HG02798 (cell line): Measurements from ENCODE around the gene NFIA.

ENCODE experiments used
- ATAC-seq: cut with Tn5 transposase; IDR thresholded peaks from one replicate; pipeline ENCODE4 v1.9.1; 2021; ENCODE audit warnings: mild to moderate bottlenecking; ENCODE audit not compliant: unreplicated experiment, poor library complexity

Gene NFIA

DNA sequence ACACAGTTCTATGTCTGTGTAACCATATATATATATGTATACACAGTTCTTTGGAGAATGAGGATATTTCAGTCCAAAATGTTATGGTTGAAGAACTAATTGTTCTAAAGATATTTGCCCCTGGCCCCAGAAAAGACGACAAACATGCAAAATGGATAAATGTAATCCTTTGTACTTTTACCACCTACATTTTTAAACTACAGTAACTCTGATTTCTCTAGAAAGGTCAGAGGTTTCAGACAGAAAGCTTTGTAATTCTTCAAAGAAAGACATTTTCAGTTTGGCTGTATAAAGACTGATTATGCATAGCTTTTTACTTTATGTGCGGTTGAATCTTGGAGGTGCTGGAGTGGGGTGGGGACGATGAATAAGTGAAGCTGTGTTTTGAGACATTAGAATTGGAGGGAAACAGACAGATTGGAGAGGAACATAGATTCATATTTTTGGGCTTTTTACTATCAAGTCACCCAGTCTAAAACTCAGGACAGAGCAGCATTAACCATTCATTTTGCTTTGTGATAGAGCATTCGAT lies 16.6 kb downstream of the NFIA start:
- no peak for ATAC-seq

DNA sequence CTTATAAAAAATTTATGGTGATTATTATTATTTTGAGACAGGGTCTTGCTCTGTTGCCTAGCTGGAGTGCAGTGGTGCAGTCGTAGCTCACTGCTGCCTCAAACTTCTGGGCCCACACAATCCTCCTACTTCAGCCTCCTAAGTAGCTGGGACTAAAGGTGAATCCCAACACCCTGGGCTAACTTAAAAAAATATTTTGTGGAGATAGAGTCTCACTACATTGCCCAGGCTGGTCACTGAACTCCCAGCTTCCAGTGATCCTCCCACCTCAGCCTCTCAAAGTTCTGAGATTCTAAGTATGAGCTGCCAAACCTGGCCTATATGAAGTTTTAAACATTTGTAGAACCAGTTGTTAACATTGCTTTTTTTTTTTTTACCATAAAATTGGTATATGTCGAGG lies 18.2 kb downstream of the NFIA start:
- ATAC-seq, result no peak

DNA sequence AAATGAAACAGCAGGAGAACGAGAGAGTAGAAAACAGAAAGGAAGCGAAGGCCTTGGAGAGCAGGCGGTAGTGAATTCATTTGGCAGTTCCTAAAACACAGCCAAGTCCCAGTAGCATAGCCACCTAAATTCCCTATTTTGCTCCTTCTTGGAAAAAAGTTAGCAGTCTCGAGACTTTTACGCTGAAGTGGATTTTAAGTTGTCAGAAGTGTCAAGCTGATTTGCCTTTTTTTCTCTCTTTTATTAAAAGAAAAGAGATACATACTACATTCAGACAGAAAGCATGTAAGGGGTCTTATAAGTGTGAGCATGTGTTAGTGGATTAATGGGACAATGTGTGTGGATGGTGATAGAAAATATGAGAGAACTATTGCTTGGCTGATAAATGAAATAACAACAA lies 19.2 kb downstream of the NFIA start:
- ATAC-seq, result no peak

DNA sequence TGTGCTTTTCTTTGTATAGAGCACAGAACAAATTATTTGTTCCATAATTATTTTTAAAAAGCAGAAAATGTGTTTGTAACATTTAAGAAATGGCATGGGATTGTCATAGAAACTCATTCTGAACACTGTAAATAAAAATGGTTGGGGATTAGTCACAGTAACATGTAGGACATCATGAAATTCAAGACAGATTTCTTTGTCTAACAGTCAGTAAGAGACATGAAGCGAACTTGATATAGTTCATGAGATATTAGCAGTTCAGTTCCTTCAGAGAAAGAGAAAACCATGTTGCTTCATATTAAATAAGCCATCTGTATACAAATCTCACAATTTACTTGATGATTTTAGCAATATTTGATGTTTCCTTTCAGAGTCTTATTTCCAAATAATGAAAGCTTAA lies 19.7 kb downstream of the NFIA start:
- ATAC-seq, result no peak

DNA sequence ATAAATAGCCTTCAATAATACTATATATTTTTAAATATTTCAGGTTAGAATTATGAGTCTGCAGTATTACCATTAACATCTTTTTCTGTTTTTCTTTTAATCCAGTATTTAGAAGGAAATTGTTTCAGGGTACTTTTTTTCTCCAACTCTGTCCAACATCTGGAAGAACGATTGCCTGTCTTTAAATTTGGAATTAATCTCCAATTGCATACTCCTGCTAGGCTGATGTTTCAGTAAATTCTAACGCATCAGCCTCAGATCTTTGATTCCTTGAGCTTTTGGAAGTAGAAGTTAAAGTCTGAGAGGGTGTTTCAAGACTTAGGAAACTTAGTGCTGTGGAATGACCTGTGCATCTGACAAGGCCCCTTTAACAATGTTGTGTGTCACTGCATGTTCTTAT lies 20.3 kb downstream of the NFIA start:
- no peak for ATAC-seq

DNA sequence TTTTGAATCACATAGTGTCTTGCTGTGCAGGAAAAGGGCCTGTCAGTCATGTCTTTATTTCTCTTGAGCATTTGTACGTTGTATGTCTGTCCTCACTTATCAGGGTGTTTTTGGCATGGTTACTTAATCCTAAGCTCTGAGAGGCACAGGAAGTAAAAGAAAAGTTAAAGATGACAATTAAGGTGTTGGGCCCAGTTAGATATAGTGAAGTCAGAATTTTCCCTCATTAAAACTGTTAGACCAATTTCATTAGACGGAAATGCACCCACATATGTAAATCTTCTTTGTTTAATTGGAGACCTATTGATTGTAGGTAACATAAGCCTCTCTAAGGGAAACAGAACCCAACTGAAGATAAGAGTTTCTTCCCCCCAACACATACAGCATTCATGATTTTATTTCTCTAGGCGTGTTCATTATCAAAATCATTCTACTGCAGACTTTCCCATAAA lies 21.9 kb downstream of the NFIA start:
- no peak for ATAC-seq

DNA sequence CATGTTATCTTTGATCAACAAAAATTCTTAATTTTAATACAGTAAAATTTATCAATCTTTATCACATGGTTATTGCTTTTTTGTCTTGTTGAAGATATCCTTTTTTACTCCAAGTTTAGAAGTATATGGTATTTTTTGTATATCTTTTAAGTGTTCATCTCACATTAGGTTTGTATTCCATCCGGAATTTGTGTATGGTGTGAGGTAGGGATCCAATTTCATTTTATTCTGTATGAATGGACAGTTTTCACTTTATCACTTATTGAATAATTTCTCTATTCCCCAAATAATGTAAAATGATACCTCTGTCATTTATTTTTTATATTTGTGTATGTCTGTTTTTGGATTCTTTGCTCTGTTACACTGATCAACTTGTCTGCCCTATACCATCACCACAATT lies 25.3 kb downstream of the NFIA start:
- ATAC-seq, result no peak

DNA sequence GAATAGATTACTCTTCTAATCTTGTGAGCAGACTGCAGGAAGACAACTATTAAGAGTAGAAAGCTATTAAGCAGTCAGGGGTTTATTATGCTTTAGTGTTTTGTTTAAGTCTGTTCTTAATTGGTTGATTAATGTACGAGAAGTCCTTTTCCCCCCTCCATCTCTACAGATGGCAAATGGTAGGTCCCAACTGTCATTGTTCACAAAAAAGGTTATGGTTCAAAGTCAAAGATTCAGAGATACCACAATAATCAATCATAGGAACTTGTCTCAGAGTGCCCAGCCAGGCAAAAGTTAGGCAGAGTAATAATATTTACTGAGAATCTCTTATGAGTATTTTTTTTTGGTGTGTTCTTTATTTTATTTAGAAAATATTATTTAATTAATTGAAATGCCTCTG lies 26.8 kb downstream of the NFIA start:
- ATAC-seq, result no peak

DNA sequence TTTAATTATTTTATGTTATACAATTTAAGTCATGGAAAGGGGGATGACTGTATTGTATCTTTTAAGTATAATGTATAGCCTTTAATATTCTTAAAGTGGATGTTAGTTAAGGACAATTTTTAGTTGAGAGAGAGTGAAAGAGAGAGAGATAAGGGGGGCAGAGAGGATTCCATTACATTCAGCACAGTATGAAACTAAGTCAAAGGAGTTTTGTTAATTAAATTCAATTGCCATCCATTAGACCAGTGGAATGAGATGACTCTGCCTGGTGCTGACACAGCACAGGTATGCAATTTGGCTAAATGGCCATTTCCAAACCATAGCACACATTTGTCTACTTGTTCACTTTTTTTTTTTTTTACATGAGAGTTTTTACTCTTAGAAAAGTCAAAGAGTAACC lies 27.5 kb downstream of the NFIA start:
- no peak for ATAC-seq

DNA sequence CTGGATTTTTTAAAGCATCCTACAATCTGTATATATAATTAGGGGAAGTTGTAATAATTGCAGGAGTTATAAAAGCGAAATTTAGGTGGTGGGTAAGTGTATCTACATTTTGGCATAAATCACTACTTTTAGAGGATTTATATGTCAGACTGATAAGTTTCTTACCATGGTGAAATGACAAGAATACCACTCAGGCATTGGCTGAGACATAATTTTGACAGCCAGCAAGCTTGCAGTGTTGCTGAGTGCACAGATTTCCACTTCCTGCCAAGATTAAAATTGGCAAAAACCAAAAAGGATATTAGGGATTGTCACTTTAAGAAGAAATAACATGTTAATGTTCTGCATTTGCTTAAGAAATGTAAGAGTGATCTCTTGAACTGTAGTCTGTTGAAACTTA lies 28.2 kb downstream of the NFIA start:
- no peak for ATAC-seq

DNA sequence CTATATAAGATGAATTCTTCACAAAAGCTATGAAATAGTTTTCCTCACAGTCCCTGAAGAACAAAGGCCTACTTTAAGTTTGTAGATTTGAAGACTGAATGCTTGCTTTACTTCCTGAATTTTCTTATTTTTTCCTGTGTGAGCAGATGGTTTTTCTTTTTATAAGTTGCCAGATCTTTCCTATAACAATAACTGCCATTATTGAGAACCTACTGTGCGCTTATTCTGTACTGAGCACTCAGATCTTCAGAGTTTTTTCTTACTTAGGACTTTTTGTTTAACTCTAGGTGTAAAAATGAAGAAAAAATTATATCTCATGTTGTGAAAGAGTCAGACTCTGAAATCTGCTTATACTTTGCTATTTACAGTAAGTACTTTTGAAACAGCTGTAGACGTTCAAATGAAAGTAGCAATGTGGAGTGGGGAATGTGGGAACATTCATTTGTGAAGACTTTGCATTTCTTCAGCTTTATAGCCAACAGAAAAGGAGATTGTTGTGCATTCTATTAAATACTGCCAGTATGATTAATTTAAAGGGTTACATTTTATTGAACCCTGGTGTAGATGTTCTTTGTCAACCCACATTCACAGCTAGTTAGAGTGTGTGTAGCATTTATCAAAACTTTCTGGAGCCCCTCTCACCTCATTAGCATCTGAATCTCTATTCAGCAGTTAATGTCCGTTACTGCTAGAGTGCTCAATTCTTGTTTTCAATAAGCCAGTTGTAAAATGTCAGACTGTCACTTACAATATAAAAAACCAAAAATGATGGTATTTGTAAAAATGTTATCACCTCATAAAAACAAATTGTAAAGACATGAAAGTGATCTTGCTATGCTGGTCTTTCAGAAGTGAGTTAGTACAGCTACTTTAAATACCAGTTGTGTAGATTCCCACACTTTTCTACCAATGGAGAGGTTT lies 29.0 kb downstream of the NFIA start:
- no peak for ATAC-seq

DNA sequence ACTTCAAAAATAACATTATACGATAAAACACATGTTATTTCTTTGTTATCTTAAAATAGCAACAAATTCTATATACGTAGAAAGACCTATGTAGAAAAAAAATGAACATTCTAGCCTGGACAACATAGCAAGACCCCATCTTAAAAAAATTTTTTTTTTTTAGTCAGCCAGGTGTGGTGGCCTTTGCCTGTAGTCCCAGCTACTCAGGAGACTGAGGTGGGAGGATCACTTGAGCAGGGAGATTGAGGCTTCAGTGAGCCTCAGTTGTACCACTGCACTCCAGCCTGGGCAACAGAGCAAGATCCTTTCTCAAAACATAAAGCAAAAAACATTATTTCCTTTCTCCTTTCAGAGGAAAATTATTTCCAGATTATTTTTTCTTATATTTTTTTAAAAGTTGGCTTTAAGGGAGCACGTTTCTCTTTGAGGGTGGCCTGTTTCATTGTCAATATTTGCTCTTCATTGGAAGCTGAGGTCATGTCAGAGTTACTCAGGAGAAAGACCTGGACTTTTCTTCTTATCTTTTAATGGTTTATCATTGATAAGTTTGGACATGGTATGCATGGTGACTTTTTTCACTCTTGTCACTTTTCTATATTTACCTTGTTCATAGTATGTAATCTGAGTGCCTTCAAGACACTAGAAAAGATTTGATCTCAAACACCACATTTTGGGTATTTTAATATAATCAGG lies 32.0 kb downstream of the NFIA start:
- ATAC-seq, result no peak

DNA sequence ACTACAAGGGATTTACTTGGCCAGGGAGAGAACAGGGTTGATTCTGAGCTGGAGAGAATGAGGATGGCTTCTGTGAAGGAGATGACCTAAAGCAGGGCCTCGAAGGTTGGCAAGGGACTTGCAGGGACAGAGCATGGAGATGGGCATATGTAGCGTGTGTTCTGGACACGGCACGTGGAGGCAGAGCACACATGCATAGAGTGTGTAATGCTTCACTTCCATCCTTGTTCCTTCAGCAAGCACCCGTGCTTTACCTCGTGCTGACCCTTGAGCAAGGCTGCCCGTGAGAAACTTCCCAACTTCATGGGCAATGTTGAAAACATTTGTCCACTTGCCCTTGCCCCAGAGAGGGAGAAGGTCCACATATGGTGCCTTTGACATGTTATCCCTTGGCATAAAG lies 33.1 kb downstream of the NFIA start:
- ATAC-seq, result no peak

DNA sequence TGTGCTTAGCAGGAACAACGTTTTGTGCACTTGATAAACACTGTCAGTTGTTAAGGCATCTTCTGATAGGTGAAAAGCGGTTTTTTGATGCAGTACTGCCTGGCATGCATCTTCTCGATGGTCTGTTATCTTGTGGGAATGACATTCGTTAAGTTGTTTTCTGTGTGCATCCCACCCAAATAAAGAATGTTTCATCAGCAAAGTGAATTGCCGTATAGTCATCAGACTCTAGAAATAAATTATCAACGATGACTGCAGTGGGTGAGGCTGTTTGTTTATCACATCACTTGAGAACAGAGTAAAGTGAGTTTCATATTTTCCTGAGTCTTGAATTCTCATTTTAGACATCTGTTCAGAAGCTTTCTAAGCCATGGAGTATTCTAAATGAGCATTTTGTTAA lies 34.1 kb downstream of the NFIA start:
- ATAC-seq, result no peak

DNA sequence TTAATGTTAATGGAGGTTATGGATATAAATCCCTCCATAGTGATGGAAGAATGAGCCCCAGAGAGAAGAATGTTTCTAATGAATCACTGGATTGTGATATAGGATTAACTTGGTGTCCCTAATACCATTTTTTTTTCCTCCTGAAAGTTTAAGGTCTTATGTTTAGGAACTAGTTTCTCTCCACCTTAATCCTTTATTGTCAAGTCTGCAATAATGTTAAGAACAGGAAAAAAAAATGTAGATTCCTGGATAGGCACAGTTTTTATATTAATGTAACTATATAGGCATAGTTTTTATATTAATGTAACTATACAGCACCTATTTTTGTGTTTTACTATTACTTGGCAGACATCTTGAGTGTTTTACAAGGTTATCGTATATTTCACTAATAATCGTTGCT lies 34.9 kb downstream of the NFIA start:
- ATAC-seq, result no peak

DNA sequence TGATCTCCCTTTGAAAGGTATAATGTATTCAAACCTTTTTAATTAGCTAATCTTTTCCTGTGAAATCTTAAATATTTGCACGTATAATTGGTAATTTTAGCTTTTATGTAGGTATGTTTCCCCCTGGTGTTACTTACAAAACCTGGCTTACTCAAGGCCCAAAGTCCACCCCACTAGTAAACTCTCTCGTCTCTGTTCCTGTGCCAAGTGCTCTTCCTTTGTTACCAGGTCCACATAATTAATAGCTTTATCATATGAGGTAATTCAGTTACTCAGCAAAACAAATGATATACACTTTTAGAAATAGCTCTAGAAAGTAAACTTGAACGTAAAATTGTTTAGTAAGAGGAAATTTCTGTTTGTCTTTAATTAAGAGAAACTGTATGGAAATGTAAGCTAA lies 36.7 kb downstream of the NFIA start:
- no peak for ATAC-seq

DNA sequence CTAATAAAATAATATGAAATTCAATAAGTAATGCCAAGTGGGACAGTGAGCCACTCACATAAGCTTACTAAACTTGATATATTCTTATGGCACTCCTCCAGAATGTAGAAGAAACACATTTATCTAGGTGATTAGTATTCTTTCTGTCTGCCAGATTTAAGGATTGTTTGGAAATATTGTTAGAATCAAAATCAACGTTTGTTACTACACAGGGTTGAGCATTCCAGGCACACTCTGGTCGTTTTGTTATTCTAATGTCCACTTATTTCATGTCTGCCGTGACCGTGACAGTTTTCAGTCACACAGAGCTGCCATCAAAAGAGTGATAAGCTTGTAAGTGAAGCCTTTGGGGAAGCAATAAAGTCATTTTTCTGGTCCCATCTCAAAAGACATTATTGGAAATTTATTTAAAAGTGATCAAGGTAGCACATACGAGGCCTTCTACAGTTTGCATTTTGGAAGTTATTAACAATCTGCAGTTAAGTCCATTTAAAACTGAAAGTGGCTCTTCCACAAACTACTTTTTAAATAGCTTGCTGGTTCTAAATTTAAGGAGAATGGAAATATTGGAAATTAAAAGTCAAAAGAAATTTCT lies 38.0 kb downstream of the NFIA start:
- ATAC-seq, result no peak

DNA sequence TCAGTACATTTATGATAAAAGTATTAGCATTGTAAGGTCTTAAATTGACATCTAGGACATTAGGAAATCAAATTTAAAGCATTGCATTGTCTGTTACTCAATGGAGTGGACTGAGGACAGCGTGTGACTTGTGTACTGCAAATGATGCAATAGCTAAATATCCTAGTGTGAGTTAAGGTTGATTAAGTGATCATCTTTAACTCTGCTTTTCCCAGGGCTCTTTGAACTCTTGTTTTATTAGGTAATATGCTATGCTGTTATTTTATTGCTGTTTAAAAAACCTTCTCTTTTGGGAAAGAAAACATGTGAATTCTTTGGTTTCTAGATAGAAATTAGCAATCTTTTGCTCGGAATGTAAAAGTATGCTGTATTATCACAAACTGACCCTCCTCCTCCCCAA lies 38.6 kb downstream of the NFIA start:
- ATAC-seq, result no peak

DNA sequence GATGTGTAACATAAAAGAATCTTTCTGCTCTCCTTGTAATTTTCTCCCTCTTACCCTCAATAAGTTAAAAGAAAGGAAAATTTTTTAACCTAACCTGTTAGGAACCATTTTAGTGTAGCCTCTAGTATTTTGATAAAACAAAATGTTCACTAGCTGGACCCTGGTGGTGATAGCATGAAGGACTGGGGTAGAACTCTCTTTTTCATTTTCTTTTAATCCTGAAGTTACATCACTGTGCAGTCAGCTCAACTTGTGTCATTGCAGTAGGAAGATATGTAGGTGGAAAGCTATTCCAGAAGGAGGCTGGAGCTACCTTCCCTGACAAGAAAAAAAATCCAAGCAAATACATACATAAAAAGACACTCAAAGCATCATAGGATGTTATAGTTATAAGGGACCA lies 39.3 kb downstream of the NFIA start:
- ATAC-seq, result no peak

DNA sequence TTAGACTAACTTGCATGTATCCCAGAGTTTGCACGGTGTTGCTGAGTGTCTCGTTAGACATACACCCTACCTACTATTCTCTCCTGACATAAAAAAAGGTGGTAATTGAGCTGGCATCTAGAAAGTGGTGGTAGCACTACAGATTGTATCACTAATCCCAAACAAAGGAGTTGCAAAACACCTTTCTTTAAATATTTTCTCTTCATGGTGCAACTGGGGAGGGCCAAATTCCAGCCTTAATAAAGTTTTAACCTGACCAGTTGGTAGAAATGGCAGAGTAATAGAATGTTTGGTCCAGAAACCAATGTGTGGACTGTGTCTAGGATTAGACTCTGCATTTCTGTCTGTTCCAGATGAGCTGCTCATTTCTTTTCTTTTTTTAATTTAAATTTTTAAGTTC lies 40.0 kb downstream of the NFIA start:
- ATAC-seq, result no peak

DNA sequence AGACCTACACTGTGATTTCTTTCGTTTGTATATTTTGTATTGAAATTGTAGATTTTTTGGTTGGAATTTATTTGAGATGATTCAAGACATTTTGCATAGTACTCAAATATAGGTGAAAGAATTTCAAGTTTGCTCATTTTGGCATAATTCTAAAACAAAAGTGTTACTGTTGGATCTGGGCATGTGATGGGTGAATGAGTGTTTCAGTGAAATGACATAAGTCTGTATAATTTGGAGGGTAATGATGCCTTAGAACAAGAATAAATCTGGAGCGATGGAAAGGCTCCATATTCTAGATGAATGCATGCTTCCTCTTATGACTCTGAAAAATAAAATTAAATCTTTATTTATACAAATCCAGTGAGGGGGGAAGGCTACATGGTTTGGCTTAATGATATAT lies 41.0 kb downstream of the NFIA start:
- ATAC-seq, result no peak
